Measurements from ENCODE around the gene DROSHA.

- no peak for TF ChIP-seq CTCF (conservative IDR thresholded peaks at IDR 0.05)
- no peak for TF ChIP-seq EZH2 (IDR thresholded peaks at IDR 0.05; ENCODE audit: low read depth)
Measured at GRCh38 chr5:31366941-31367340, 165.0 kb downstream of the DROSHA start.
